IMR-90 (cell line): ENCODE data around the gene SEMA3G. TPM values are rescaled to one million over a fixed set of nuclear protein-coding genes. Genes with fewer than 3 reads are reported as not detected.

Source experiments
- ATAC-seq: fragments of 200-7000 bp; cut with Tn5 transposase; 2 replicates; pipeline ENCODE4 v1.9.1; 2020; ENCODE audit warnings: low read depth, mild to moderate bottlenecking, moderate library complexity
- BruUV-seq: library from RNA; stranded (reverse); fragments of 400-500 nt; replicated peaks from 2 replicates; lab custom pipeline; 2021; lab: Mats Ljungman, UMichigan
- CTCF ChIA-PET: fragments of 300-600 bp; formaldehyde crosslinking; extraction: SDS; loops from one replicate; lab custom pipeline; 2021; ENCODE audit warnings: antibody characterized with exemption; lab: Yijun Ruan, JAX
- POLR2A ChIA-PET: fragments of 300-600 bp; sonication (Branson Sonifier 250); formaldehyde crosslinking; loops from one replicate; lab custom pipeline; 2022; ENCODE audit warnings: antibody characterized with exemption; ENCODE audit not compliant: unreplicated experiment; lab: Charles Lee
- DNase-seq: peaks from one replicate; pipeline ENCODE4 v3.0.0; 2013
- H2AFZ ChIP-seq: replicated peaks from 2 replicates; pipeline ENCODE3; 2013; ENCODE audit warnings: low read length, mild to moderate bottlenecking; ENCODE audit not compliant: poor library complexity
- H2AK5ac ChIP-seq: 2 replicates; pipeline ENCODE4 v1.6.1; 2013; ENCODE audit warnings: low read depth, low read length, inconsistent platforms
- H2AK9ac ChIP-seq: replicated peaks from 2 replicates; pipeline ENCODE3; 2013; ENCODE audit warnings: mild to moderate bottlenecking, low read depth, low read length, moderate library complexity; ENCODE audit not compliant: poor library complexity
- H2BK120ac ChIP-seq: 2 replicates; pipeline ENCODE4 v1.6.1; 2013; ENCODE audit warnings: low read depth, low read length, inconsistent platforms
- H2BK15ac ChIP-seq: 3 replicates; pipeline ENCODE4 v1.6.1; 2013; ENCODE audit warnings: low read depth, low read length, inconsistent platforms
- H2BK20ac ChIP-seq: 2 replicates; pipeline ENCODE4 v1.6.1; 2013; ENCODE audit warnings: low read depth, mild to moderate bottlenecking, inconsistent platforms, low read length, moderate library complexity
- H2BK5ac ChIP-seq: 2 replicates; pipeline ENCODE4 v1.6.1; 2013; ENCODE audit warnings: mild to moderate bottlenecking, low read depth, low read length, inconsistent platforms; ENCODE audit not compliant: poor library complexity, severe bottlenecking
- H3K14ac ChIP-seq: replicated peaks from 2 replicates; pipeline ENCODE4 v1.6.1; 2013; ENCODE audit warnings: low read depth, low read length, inconsistent platforms
- H3K18ac ChIP-seq: 2 replicates; pipeline ENCODE4 v1.6.1; 2013; ENCODE audit warnings: low read depth, low read length, control low read depth
- H3K23ac ChIP-seq: 2 replicates; pipeline ENCODE4 v1.6.1; 2013; ENCODE audit warnings: low read depth, low read length, inconsistent platforms
- H3K27ac ChIP-seq: 2 replicates; pipeline ENCODE4 v1.5.1; 2013; ENCODE audit warnings: mild to moderate bottlenecking, control low read depth, low read length; ENCODE audit not compliant: insufficient read depth
- H3K27me3 ChIP-seq: 2 replicates; pipeline ENCODE4 v1.6.1; 2013; ENCODE audit warnings: low read length; ENCODE audit not compliant: control insufficient read depth, insufficient read depth
- H3K36me3 ChIP-seq: 2 replicates; pipeline ENCODE4 v1.6.1; 2013; ENCODE audit warnings: low read length, mixed read lengths; ENCODE audit not compliant: control insufficient read depth, insufficient read depth
- H3K4ac ChIP-seq: 2 replicates; pipeline ENCODE4 v1.6.1; 2013; ENCODE audit warnings: low read depth, low read length, inconsistent platforms
- H3K4me1 ChIP-seq: 2 replicates; pipeline ENCODE4 v1.6.1; 2013; ENCODE audit warnings: low read length, mixed read lengths; ENCODE audit not compliant: control insufficient read depth, insufficient read depth
- H3K4me2 ChIP-seq: 2 replicates; pipeline ENCODE4 v1.6.1; 2013; ENCODE audit warnings: low read depth, mild to moderate bottlenecking, control low read depth, low read length, moderate library complexity
- H3K4me3 ChIP-seq: 2 replicates; pipeline ENCODE4 v1.5.1; 2013; ENCODE audit warnings: low read depth, mild to moderate bottlenecking, control low read depth, low read length, moderate library complexity; ENCODE audit not compliant: insufficient read depth
- H3K56ac ChIP-seq: 2 replicates; pipeline ENCODE4 v1.6.1; 2013; ENCODE audit warnings: low read length, inconsistent platforms; ENCODE audit not compliant: insufficient read depth; ENCODE audit errors: extremely low read depth
- H3K79me1 ChIP-seq, 2 experiments: 2 replicates each; pipeline ENCODE4 v1.6.1; 2013; ENCODE audit warnings: low read length in 2 of 2, inconsistent platforms in 1 of 2, low read depth in 1 of 2
- H3K9ac ChIP-seq: 2 replicates; pipeline ENCODE4 v1.6.1; 2013; ENCODE audit warnings: low read depth, low read length, control low read depth
- H3K9me1 ChIP-seq: 2 replicates; pipeline ENCODE4 v1.6.1; 2013; ENCODE audit warnings: low read length, inconsistent platforms; ENCODE audit not compliant: insufficient read depth
- H3K9me3 ChIP-seq: 2 replicates; pipeline ENCODE4 v1.6.1; 2013; ENCODE audit warnings: low read length; ENCODE audit not compliant: control insufficient read depth, insufficient read depth
- H4K20me1 ChIP-seq: 2 replicates; pipeline ENCODE4 v1.6.1; 2013; ENCODE audit warnings: low read length, inconsistent platforms; ENCODE audit not compliant: insufficient read depth
- H4K5ac ChIP-seq: 2 replicates; pipeline ENCODE4 v1.6.1; 2013; ENCODE audit warnings: mild to moderate bottlenecking, low read depth, low read length, control low read depth
- H4K8ac ChIP-seq, 2 experiments: 2 replicates each; pipeline ENCODE4 v1.6.1; 2013; ENCODE audit warnings: low read depth in 2 of 2, low read length in 2 of 2, control low read depth in 1 of 2, inconsistent platforms in 1 of 2
- H4K91ac ChIP-seq: 2 replicates; pipeline ENCODE4 v1.6.1; 2013; ENCODE audit warnings: low read depth, low read length, inconsistent platforms; ENCODE audit not compliant: insufficient read depth
- BHLHE40 ChIP-seq: fragments of 150-350 bp; IDR thresholded peaks from 2 replicates; pipeline ENCODE4 v1.6.1; 2016; ENCODE audit warnings: mild to moderate bottlenecking, low read depth, low read length
- CEBPB ChIP-seq: IDR thresholded peaks from 2 replicates; pipeline ENCODE4 v1.6.1; 2012; ENCODE audit warnings: low read depth, low read length, improper control_type of control experiment
- ELK1 ChIP-seq: fragments of 150-350 bp; IDR thresholded peaks from 2 replicates; pipeline ENCODE4 v1.6.1; 2016; ENCODE audit warnings: low read depth, mild to moderate bottlenecking, low read length, moderate library complexity, borderline replicate concordance
- FOS ChIP-seq: fragments of 150-350 bp; IDR thresholded peaks from 2 replicates; pipeline ENCODE4 v1.6.1; 2016; ENCODE audit warnings: low read depth, low read length
- MAZ ChIP-seq: IDR thresholded peaks from 2 replicates; pipeline ENCODE4 v1.6.1; 2012; ENCODE audit warnings: low read depth, mild to moderate bottlenecking, low read length, improper control_type of control experiment, moderate library complexity, borderline replicate concordance
- MXI1 ChIP-seq: IDR thresholded peaks from 2 replicates; pipeline ENCODE4 v1.6.1; 2012; ENCODE audit warnings: low read depth, mild to moderate bottlenecking, low read length, moderate library complexity, borderline replicate concordance
- NFE2L2 ChIP-seq: fragments of 150-350 bp; IDR thresholded peaks from 2 replicates; pipeline ENCODE4 v1.6.1; 2016; ENCODE audit warnings: low read depth, mild to moderate bottlenecking, low read length
- POLR2A ChIP-seq: IDR thresholded peaks from 2 replicates; pipeline ENCODE4 v1.6.1; 2012; ENCODE audit warnings: mild to moderate bottlenecking, low read depth, low read length
- RFX5 ChIP-seq: IDR thresholded peaks from 2 replicates; pipeline ENCODE4 v1.8.0; 2012; ENCODE audit warnings: low read depth, mild to moderate bottlenecking, low read length, moderate library complexity
- SMC3 ChIP-seq: fragments of 150-350 bp; IDR thresholded peaks from 2 replicates; pipeline ENCODE4 v1.6.1; 2016; ENCODE audit warnings: low read depth, mild to moderate bottlenecking, antibody characterized with exemption, low read length, moderate library complexity
- WGBS, 2 experiments: methylation state at CpG; one replicate each; pipeline versions ENCODE4 v1.1.5 to v1.1.7; 2013; ENCODE audit warnings: missing lambda C conversion rate in 2 of 2; ENCODE audit not compliant: insufficient read length in 1 of 2; ENCODE audit errors: extremely low coverage in 2 of 2; 5-methylcytosine and 5-hydroxymethylcytosine counted together
- dilution Hi-C: fragments of 300-500 bp; cut with HindIII; formaldehyde crosslinking; loops from one replicate; pipeline ENCODE4 v1.14.3; 2018; ENCODE audit warnings: low sequenced_read_pairs; ENCODE audit not compliant: unreplicated experiment
- in situ Hi-C: fragments of 300-500 bp; cut with MboI; formaldehyde crosslinking; loops from 3 replicates; pipeline ENCODE4 v1.14.3; 2019; ENCODE audit warnings: low sequenced_read_pairs, inconsistent platforms, mixed read lengths
- intact Hi-C: fragments of 100-400 bp; cut with micrococcal nuclease; formaldehyde crosslinking; loops from 2 replicates; pipeline ENCODE4 v1.10.0; 2022
- polyA plus RNA-seq, 3 experiments: library from polyadenylated mRNA; depleted of rRNA; stranded (reverse); fragments of >200 nt; gene quantifications; 2 replicates each; pipeline ENCODE4 v1.2.3, GENCODE V29; 2012; ENCODE audit warnings: low replicate concordance in 1 of 3
- total RNA-seq: library from RNA; depleted of rRNA; stranded (reverse); fragments of >200 nt; gene quantifications from 2 replicates; pipeline ENCODE4 v1.2.3, GENCODE V29; 2012

Gene SEMA3G
- total and polyA plus RNA-seq, 2 of the 4 experiments (the other 2 are of a cell fraction), result 0.07 TPM; not detected in 1

GRCh38 chr3:52403271-52403841 is 41.5 kb downstream of the SEMA3G start:
- H2BK5ac ChIP-seq, result no peak overlapping the region
- H4K20me1 ChIP-seq, result no peaks in the 10 kb centered on the region; the same call in 1 of the 2 replicates
- no peak for DNase-seq
- in situ Hi-C loops (no loop called here), intact Hi-C loops (no loop called here), dilution Hi-C loops (no loop called here)
- BruUV-seq, result no TSS peak
- TF ChIP-seq ELK1 (no peak), SMC3 (no peak), NFE2L2 (no peak), MXI1 (no peak), RFX5 (no peak), BHLHE40 (no peak), CEBPB (no peak), FOS (no peak), MAZ (no peak), POLR2A (no peak)
- no peak overlapping the region for H2BK20ac ChIP-seq
- H3K56ac ChIP-seq, result no peak overlapping the region
- no peak overlapping the region for H2AK9ac ChIP-seq
- ChIA-PET POLR2A (no interaction called here), CTCF (no interaction called here)
- H4K8ac ChIP-seq, result no peak overlapping the region
- H2BK120ac ChIP-seq, result no peak overlapping the region
- H3K4me1 ChIP-seq, result peaks cover 2% of the 10 kb centered on the region; the same call in 1 of the 2 replicates
- no peak overlapping the region for H3K27ac ChIP-seq
- no peak overlapping the region for H3K18ac ChIP-seq
- peaks cover 10 to 23% of the 10 kb centered on the region in 2 experiments for H3K79me1 ChIP-seq
- no peak overlapping the region for H2BK15ac ChIP-seq
- H4K5ac ChIP-seq, result no peak overlapping the region
- no peak overlapping the region for H3K4me2 ChIP-seq
- WGBS, 2 experiments, result 98% methylated on average over 6 of the region's 19 CpGs; no CpG with 5 or more reads in 1 of the 2 experiments
- peaks cover 72% of the 10 kb centered on the region for H3K36me3 ChIP-seq
- no peak overlapping the region for H2AFZ ChIP-seq
- H2AK5ac ChIP-seq, result no peak overlapping the region
- ATAC-seq, result no peak
- H3K14ac ChIP-seq, result no peak overlapping the region
- 0 out of 2 replicates have a peak, but pooled peaks cover 8% of the 10 kb centered on the region for H3K9me1 ChIP-seq
- H3K4ac ChIP-seq, result no peak overlapping the region
- H3K9ac ChIP-seq, result no peak overlapping the region
- no peak overlapping the region for H4K91ac ChIP-seq
- no peaks in the 10 kb centered on the region for H3K9me3 ChIP-seq
- no peak overlapping the region for H3K4me3 ChIP-seq
- no peaks in the 10 kb centered on the region for H3K27me3 ChIP-seq
- no peak overlapping the region for H3K23ac ChIP-seq
